Loucy (cell line): ENCODE measurements around the gene GALNT11.
"Not testable (repeated sequence)": the region's sequence is repeated elsewhere in the genome, so short reads cannot be mapped to it uniquely, and the experiment has no call there.

Experiments used
- H2AFZ ChIP-seq: fragments of 200-600 bp; sonication (generic); 2 replicates; pipeline ENCODE4 v1.6.0; 2016; ENCODE audit warnings: antibody characterized with exemption, mild to moderate bottlenecking, low read length, moderate library complexity
- H3F3A ChIP-seq: fragments of 200-600 bp; 2 replicates; pipeline ENCODE4 v1.6.0; 2016; ENCODE audit warnings: antibody characterized with exemption, low read depth, mild to moderate bottlenecking
- H3K27me3 ChIP-seq: fragments of 200-600 bp; sonication (generic); 2 replicates; pipeline ENCODE4 v1.6.1; 2014; ENCODE audit warnings: low read length, mild to moderate bottlenecking; ENCODE audit not compliant: insufficient read depth, poor library complexity, severe bottlenecking
- H3K36me3 ChIP-seq: fragments of 200-600 bp; sonication (generic); 2 replicates; pipeline ENCODE4 v1.6.1; 2016; ENCODE audit warnings: low read length; ENCODE audit not compliant: insufficient read depth
- H3K4me1 ChIP-seq: fragments of 200-600 bp; sonication (generic); 2 replicates; pipeline ENCODE4 v1.5.1; 2014; ENCODE audit warnings: low read length, mild to moderate bottlenecking; ENCODE audit not compliant: insufficient read depth, poor library complexity, severe bottlenecking
- H3K4me2 ChIP-seq: fragments of 200-600 bp; sonication (generic); 2 replicates; pipeline ENCODE4 v1.6.0; 2014; ENCODE audit warnings: antibody characterized with exemption, low read length, low read depth, mild to moderate bottlenecking; ENCODE audit not compliant: poor library complexity, severe bottlenecking
- H3K4me3 ChIP-seq: fragments of 200-600 bp; sonication (generic); 2 replicates; pipeline ENCODE4 v1.5.1; 2014; ENCODE audit warnings: low read length, mild to moderate bottlenecking, mixed read lengths; ENCODE audit not compliant: poor library complexity, severe bottlenecking
- H3K79me2 ChIP-seq: fragments of 200-600 bp; sonication (generic); 2 replicates; pipeline ENCODE4 v1.6.1; 2014; ENCODE audit warnings: low read length; ENCODE audit not compliant: insufficient read depth
- H3K9ac ChIP-seq: fragments of 200-600 bp; sonication (generic); 2 replicates; pipeline ENCODE4 v1.6.0; 2014; ENCODE audit warnings: mild to moderate bottlenecking, low read depth, low read length, moderate library complexity; ENCODE audit not compliant: poor library complexity, severe bottlenecking
- H3K9me2 ChIP-seq: fragments of 200-600 bp; sonication (generic); replicated peaks from 2 replicates; pipeline ENCODE4 v1.6.1; 2016; ENCODE audit warnings: low read depth, low read length, mixed read lengths
- H3K9me3 ChIP-seq: fragments of 200-600 bp; sonication (generic); 2 replicates; pipeline ENCODE4 v1.6.1; 2014; ENCODE audit warnings: mild to moderate bottlenecking, antibody characterized with exemption, low read length, low read depth; ENCODE audit not compliant: insufficient read depth
- H4K20me1 ChIP-seq: fragments of 200-600 bp; sonication (generic); 2 replicates; pipeline ENCODE4 v1.6.0; 2014; ENCODE audit warnings: antibody characterized with exemption, low read length, mild to moderate bottlenecking; ENCODE audit not compliant: insufficient read depth, poor library complexity, severe bottlenecking
- EZH2phosphoT487 ChIP-seq: fragments of 200-600 bp; IDR thresholded peaks from 2 replicates; pipeline ENCODE4 v1.6.1; 2018; ENCODE audit warnings: antibody characterized with exemption, mild to moderate bottlenecking, moderate library complexity, borderline replicate concordance
- TF ChIP-seq, protein P1 (sequence below): fragments of 200-600 bp; sonication (generic); conservative IDR thresholded peaks from 2 replicates; pipeline ENCODE4 v1.5.1; 2014; ENCODE audit warnings: mild to moderate bottlenecking, antibody characterized with exemption, low read length

GALNT11 gene

DNA sequence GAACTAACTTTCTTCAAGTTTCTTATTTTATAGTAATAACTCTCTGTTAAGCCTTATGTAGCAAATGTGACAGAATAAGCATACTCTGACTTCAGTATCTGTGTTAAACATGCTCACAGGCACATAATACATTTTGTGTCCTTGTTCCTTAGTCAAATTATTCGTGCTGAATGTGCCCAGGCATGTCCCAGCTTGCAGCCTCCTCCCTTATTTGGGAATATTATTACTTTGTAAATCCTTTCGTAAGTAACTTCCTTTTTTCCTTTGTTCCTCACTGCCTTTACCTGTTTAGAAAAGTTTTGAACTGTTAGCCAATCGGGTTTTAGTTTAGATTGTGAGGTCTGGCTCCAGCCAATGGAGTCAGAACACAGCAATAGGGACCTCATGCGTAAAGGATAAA, 46.9 kb downstream of the GALNT11 start:
- no peak for TF ChIP-seq EZH2phosphoT487
- TF ChIP-seq, protein P1, sequence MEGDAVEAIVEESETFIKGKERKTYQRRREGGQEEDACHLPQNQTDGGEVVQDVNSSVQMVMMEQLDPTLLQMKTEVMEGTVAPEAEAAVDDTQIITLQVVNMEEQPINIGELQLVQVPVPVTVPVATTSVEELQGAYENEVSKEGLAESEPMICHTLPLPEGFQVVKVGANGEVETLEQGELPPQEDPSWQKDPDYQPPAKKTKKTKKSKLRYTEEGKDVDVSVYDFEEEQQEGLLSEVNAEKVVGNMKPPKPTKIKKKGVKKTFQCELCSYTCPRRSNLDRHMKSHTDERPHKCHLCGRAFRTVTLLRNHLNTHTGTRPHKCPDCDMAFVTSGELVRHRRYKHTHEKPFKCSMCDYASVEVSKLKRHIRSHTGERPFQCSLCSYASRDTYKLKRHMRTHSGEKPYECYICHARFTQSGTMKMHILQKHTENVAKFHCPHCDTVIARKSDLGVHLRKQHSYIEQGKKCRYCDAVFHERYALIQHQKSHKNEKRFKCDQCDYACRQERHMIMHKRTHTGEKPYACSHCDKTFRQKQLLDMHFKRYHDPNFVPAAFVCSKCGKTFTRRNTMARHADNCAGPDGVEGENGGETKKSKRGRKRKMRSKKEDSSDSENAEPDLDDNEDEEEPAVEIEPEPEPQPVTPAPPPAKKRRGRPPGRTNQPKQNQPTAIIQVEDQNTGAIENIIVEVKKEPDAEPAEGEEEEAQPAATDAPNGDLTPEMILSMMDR = no peak
- H3K9ac ChIP-seq = no peak overlapping the region
- no peaks in the 10 kb centered on the region for H3K27me3 ChIP-seq
- no peaks in the 10 kb centered on the region for H3K36me3 ChIP-seq
- no peaks in the 10 kb centered on the region for H3F3A ChIP-seq
- H3K4me2 ChIP-seq = no peak overlapping the region
- H3K4me3 ChIP-seq = no peak overlapping the region
- no peaks in the 10 kb centered on the region for H4K20me1 ChIP-seq
- no peaks in the 10 kb centered on the region for H3K9me3 ChIP-seq
- H3K79me2 ChIP-seq = no peaks in the 10 kb centered on the region
- H2AFZ ChIP-seq = no peak overlapping the region
- no peaks in the 10 kb centered on the region for H3K4me1 ChIP-seq
- no peaks in the 10 kb centered on the region for H3K9me2 ChIP-seq

DNA sequence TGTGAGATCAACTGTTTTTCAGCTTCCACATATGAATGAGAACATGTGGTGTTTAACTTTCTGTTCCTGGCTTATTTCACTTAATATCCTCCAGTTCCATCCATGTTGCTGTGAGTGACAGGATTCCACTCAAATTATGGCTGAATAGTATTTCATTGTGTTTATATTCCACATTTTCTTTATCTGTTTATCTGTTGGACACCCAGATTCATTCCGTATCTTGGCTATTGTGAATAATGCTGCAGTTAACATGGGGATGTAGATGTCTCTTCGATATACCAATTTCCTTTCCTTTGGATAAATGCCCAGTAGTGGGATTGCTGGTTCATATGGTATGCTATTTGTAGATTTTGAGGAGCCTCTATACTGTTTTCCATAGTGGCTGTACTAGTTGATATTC, 47.9 kb downstream of the GALNT11 start:
- H3K79me2 ChIP-seq = no peaks in the 10 kb centered on the region
- no peaks in the 10 kb centered on the region for H4K20me1 ChIP-seq
- no peaks in the 10 kb centered on the region for H3F3A ChIP-seq
- no peaks in the 10 kb centered on the region for H3K9me3 ChIP-seq
- no peaks in the 10 kb centered on the region for H3K9me2 ChIP-seq
- no peak overlapping the region for H3K4me3 ChIP-seq
- no peak overlapping the region for H3K4me2 ChIP-seq
- no peaks in the 10 kb centered on the region for H3K36me3 ChIP-seq
- H3K9ac ChIP-seq = no peak overlapping the region
- no peaks in the 10 kb centered on the region for H3K27me3 ChIP-seq
- H3K4me1 ChIP-seq = no peaks in the 10 kb centered on the region
- no peak overlapping the region for H2AFZ ChIP-seq
- TF ChIP-seq, protein P1 = no peak
- TF ChIP-seq EZH2phosphoT487 = no peak

DNA sequence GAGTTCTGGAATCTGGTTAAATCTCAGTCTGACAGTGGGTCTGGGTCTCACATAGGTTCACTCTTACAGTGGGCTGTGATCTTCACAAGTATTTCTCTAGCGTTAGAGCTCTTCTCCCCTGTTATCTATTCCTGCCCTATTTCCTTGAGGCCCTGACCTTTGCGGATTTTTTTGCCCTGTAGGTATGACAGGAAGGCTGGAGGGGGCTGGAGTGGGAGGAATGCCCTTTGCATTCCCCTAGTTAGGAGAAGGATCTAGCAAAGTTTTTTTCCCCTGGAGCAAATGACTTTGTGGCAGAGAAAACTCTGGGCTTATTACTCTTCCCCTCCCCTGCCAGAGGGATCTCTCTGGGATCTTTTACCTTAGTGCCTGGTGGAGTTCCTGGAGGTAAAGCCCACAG, 49.2 kb downstream of the GALNT11 start:
- Histone ChIP-seq H3K27me3 (no peaks in the 10 kb centered on the region), H3K9me2 (no peaks in the 10 kb centered on the region), H3K4me1 (no peaks in the 10 kb centered on the region), H3K9ac (no peak overlapping the region), H4K20me1 (no peaks in the 10 kb centered on the region), H3K36me3 (no peaks in the 10 kb centered on the region), H3F3A (no peaks in the 10 kb centered on the region), H3K4me2 (no peak overlapping the region), H3K9me3 (no peaks in the 10 kb centered on the region), H2AFZ (no peak overlapping the region), H3K4me3 (no peak overlapping the region), H3K79me2 (no peaks in the 10 kb centered on the region)
- TF ChIP-seq, protein P1 = no peak
- TF ChIP-seq EZH2phosphoT487 = no peak

DNA sequence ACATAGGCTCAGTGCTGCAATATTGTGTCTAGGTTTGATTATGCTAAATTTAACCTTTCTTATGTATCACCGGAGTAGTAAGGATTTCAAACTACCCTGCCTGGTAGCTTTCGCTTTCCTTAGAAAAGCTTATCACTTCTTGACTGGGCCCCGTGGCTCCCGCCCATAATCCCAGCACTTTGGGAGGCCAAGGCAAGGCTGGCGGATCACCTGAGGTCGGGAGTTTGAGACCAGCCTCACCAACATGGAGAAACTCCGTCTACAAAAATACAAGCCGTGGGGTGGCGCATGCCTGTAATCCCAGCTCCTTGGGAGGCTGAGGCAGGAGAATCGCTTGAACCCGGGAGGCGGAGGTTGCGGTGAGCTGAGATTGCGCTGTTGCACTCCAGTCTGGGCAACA, 49.9 kb downstream of the GALNT11 start:
- H4K20me1 ChIP-seq, H3K4me2 ChIP-seq, H2AFZ ChIP-seq, H3K36me3 ChIP-seq, H3K9me2 ChIP-seq, H3K27me3 ChIP-seq, H3K4me1 ChIP-seq, H3K79me2 ChIP-seq, H3K9me3 ChIP-seq, H3K9ac ChIP-seq, H3F3A ChIP-seq, H3K4me3 ChIP-seq: not testable (repeated sequence)
